Skeletal muscle satellite cell (primary cell): ENCODE measurements around the gene GREB1L.
"Not testable (repeated sequence)": the region's sequence is repeated elsewhere in the genome, so short reads cannot be mapped to it uniquely, and the experiment has no call there.

Experiments used
- H3K27me3 ChIP-seq: 2 replicates; pipeline ENCODE4 v1.7.0; 2013; ENCODE audit warnings: low read length; ENCODE audit not compliant: control insufficient read depth, insufficient read depth
- H3K36me3 ChIP-seq: 2 replicates; pipeline ENCODE4 v1.7.0; 2013; ENCODE audit warnings: mild to moderate bottlenecking, control low read depth, low read length; ENCODE audit not compliant: insufficient read depth
- H3K4me1 ChIP-seq: 2 replicates; pipeline ENCODE4 v1.7.0; 2013; ENCODE audit warnings: low read length; ENCODE audit not compliant: control insufficient read depth, insufficient read depth
- H3K4me2 ChIP-seq: 2 replicates; pipeline ENCODE4 v1.7.0; 2013; ENCODE audit warnings: mild to moderate bottlenecking, low read length
- H3K4me3 ChIP-seq: 2 replicates; pipeline ENCODE4 v1.7.0; 2013; ENCODE audit warnings: low read length
- H3K9ac ChIP-seq: 2 replicates; pipeline ENCODE4 v1.7.0; 2013; ENCODE audit warnings: mild to moderate bottlenecking, low read depth, low read length, moderate library complexity
- H3K9me3 ChIP-seq: replicated peaks from 2 replicates; pipeline ENCODE4 v1.7.0; 2013; ENCODE audit warnings: mild to moderate bottlenecking, control low read depth, low read length

GREB1L gene

GRCh38 chr18:21309248-21309647, 67.2 kb downstream of the GREB1L start:
- peaks cover 2% of the 10 kb centered on the region for H3K4me1 ChIP-seq
- H3K4me3 ChIP-seq, result no peak overlapping the region
- no peaks in the 10 kb centered on the region for H3K36me3 ChIP-seq
- no peak overlapping the region for H3K9ac ChIP-seq
- H3K9me3 ChIP-seq, result no peaks in the 10 kb centered on the region
- no peak overlapping the region for H3K4me2 ChIP-seq
- no peaks in the 10 kb centered on the region for H3K27me3 ChIP-seq

- not testable (repeated sequence) for H3K4me2 ChIP-seq, H3K27me3 ChIP-seq, H3K36me3 ChIP-seq, H3K9me3 ChIP-seq, H3K4me3 ChIP-seq, H3K9ac ChIP-seq
- peaks cover 12% of the 10 kb centered on the region for H3K4me1 ChIP-seq
Measured at GRCh38 chr18:21311980-21312379, 69.9 kb downstream of the GREB1L start.

GRCh38 chr18:21313576-21313975, 71.5 kb downstream of the GREB1L start:
- no peak overlapping the region for H3K4me3 ChIP-seq
- H3K9me3 ChIP-seq, result no peaks in the 10 kb centered on the region
- no peaks in the 10 kb centered on the region for H3K27me3 ChIP-seq
- H3K4me2 ChIP-seq, result no peak overlapping the region
- peaks cover 12% of the 10 kb centered on the region for H3K4me1 ChIP-seq
- H3K9ac ChIP-seq, result no peak overlapping the region
- H3K36me3 ChIP-seq, result no peaks in the 10 kb centered on the region

- Histone ChIP-seq H3K27me3 (no peaks in the 10 kb centered on the region), H3K4me2 (no peak overlapping the region), H3K9me3 (no peaks in the 10 kb centered on the region), H3K4me3 (no peak overlapping the region), H3K4me1 (peaks cover 12% of the 10 kb centered on the region), H3K36me3 (no peaks in the 10 kb centered on the region), H3K9ac (no peak overlapping the region)
Measured at GRCh38 chr18:21314724-21315123, 72.7 kb downstream of the GREB1L start.

GRCh38 chr18:21315126-21315525, 73.1 kb downstream of the GREB1L start:
- not testable (repeated sequence) for H3K27me3 ChIP-seq, H3K36me3 ChIP-seq, H3K9ac ChIP-seq, H3K4me3 ChIP-seq, H3K4me2 ChIP-seq, H3K9me3 ChIP-seq
- H3K4me1 ChIP-seq, result peaks cover 12% of the 10 kb centered on the region

GRCh38 chr18:21315741-21316197, 73.7 kb downstream of the GREB1L start:
- H3K4me3 ChIP-seq, result no peak overlapping the region
- H3K9me3 ChIP-seq, result no peaks in the 10 kb centered on the region
- H3K27me3 ChIP-seq, result no peaks in the 10 kb centered on the region
- no peak overlapping the region for H3K9ac ChIP-seq
- H3K36me3 ChIP-seq, result no peaks in the 10 kb centered on the region
- H3K4me1 ChIP-seq, result peaks cover 12% of the 10 kb centered on the region
- no peak overlapping the region for H3K4me2 ChIP-seq

GRCh38 chr18:21316296-21316695, 74.3 kb downstream of the GREB1L start:
- Histone ChIP-seq H3K4me1 (peaks cover 12% of the 10 kb centered on the region), H3K9me3 (no peaks in the 10 kb centered on the region), H3K36me3 (no peaks in the 10 kb centered on the region), H3K4me2 (no peak overlapping the region), H3K27me3 (no peaks in the 10 kb centered on the region), H3K4me3 (no peak overlapping the region), H3K9ac (no peak overlapping the region)

- H3K4me3 ChIP-seq, result no peak overlapping the region
Measured at GRCh38 chr18:21321711-21322110, 79.7 kb downstream of the GREB1L start.

GRCh38 chr18:21327101-21327500, 85.1 kb downstream of the GREB1L start:
- no peak overlapping the region for H3K4me2 ChIP-seq
- H3K9me3 ChIP-seq, result no peaks in the 10 kb centered on the region
- H3K4me3 ChIP-seq, result no peak overlapping the region
- no peaks in the 10 kb centered on the region for H3K36me3 ChIP-seq
- no peaks in the 10 kb centered on the region for H3K27me3 ChIP-seq
- H3K4me1 ChIP-seq, result peaks cover 19% of the 10 kb centered on the region
- H3K9ac ChIP-seq, result no peak overlapping the region

More at GRCh38 chr18:21321711-21322110, 79.7 kb downstream of the GREB1L start:
- Histone ChIP-seq H3K4me2 (no peak overlapping the region), H3K9ac (no peak overlapping the region), H3K36me3 (no peaks in the 10 kb centered on the region), H3K9me3 (no peaks in the 10 kb centered on the region), H3K27me3 (no peaks in the 10 kb centered on the region), H3K4me1 (no peaks in the 10 kb centered on the region)

GRCh38 chr18:21330122-21330701, 88.2 kb downstream of the GREB1L start:
- peak overlapping the region; percentile 63 for H3K4me2 ChIP-seq
- no peak overlapping the region for H3K4me3 ChIP-seq
- no peaks in the 10 kb centered on the region for H3K9me3 ChIP-seq
- peaks cover 19% of the 10 kb centered on the region for H3K4me1 ChIP-seq
- H3K36me3 ChIP-seq, result no peaks in the 10 kb centered on the region
- H3K9ac ChIP-seq, result no peak overlapping the region
- H3K27me3 ChIP-seq, result no peaks in the 10 kb centered on the region

GRCh38 chr18:21331065-21331464, 89.0 kb downstream of the GREB1L start:
- peaks cover 19% of the 10 kb centered on the region for H3K4me1 ChIP-seq
- H3K9ac ChIP-seq, result no peak overlapping the region
- H3K27me3 ChIP-seq, result no peaks in the 10 kb centered on the region
- no peaks in the 10 kb centered on the region for H3K36me3 ChIP-seq
- H3K9me3 ChIP-seq, result no peaks in the 10 kb centered on the region
- no peak overlapping the region for H3K4me3 ChIP-seq
- no peak overlapping the region for H3K4me2 ChIP-seq

- Histone ChIP-seq H3K4me3 (no peak overlapping the region), H3K36me3 (no peaks in the 10 kb centered on the region), H3K4me1 (peaks cover 6% of the 10 kb centered on the region), H3K9ac (no peak overlapping the region), H3K9me3 (no peaks in the 10 kb centered on the region), H3K27me3 (no peaks in the 10 kb centered on the region), H3K4me2 (no peak overlapping the region)
Measured at GRCh38 chr18:21335927-21336488, 94.0 kb downstream of the GREB1L start.
